ENCODE measurements around the gene TFAP2D.

- no peak for TF ChIP-seq EP300 (conservative IDR thresholded peaks at IDR 0.05; ENCODE audit: poor library complexity, severe bottlenecking)
- no peak for TF ChIP-seq EZH2 (IDR thresholded peaks at IDR 0.05; ENCODE audit: borderline replicate concordance, insufficient read depth, low read length, poor library complexity, severe bottlenecking)
- TF ChIP-seq, protein P1, sequence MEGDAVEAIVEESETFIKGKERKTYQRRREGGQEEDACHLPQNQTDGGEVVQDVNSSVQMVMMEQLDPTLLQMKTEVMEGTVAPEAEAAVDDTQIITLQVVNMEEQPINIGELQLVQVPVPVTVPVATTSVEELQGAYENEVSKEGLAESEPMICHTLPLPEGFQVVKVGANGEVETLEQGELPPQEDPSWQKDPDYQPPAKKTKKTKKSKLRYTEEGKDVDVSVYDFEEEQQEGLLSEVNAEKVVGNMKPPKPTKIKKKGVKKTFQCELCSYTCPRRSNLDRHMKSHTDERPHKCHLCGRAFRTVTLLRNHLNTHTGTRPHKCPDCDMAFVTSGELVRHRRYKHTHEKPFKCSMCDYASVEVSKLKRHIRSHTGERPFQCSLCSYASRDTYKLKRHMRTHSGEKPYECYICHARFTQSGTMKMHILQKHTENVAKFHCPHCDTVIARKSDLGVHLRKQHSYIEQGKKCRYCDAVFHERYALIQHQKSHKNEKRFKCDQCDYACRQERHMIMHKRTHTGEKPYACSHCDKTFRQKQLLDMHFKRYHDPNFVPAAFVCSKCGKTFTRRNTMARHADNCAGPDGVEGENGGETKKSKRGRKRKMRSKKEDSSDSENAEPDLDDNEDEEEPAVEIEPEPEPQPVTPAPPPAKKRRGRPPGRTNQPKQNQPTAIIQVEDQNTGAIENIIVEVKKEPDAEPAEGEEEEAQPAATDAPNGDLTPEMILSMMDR (IDR thresholded peaks at IDR 0.05; ENCODE audit: poor library complexity, severe bottlenecking) = no peak
- peak; percentile 56 for TF ChIP-seq REST (IDR thresholded peaks at IDR 0.05; ENCODE audit: borderline replicate concordance)
These were observed 14.1 kb upstream of the TFAP2D start for GRCh38 chr6:50699051-50699775.

Measured in neural cell (in vitro differentiated cells).